ENCODE data around the gene RIIAD1. TPM values are rescaled to one million over a fixed set of nuclear protein-coding genes. Genes with fewer than 3 reads are reported as not detected.

Gene RIIAD1
- total and polyA plus RNA-seq, 9 donors: 0.59 to 3.4 (median 1.5) TPM; not detected in 1

GRCh38 chr1:151693057-151693651 is 28.2 kb upstream of the RIIAD1 start:
- no peaks in the 10 kb centered on the region for H3K9me3 ChIP-seq (replicated peaks; ENCODE audit: control insufficient read depth, low read depth, low read length)
- 86% methylated on average over 1 of the region's 4 CpGs for WGBS (ENCODE audit: insufficient coverage)
- DNase-seq: peak; percentile 50
- no peaks in the 10 kb centered on the region for H3K4me1 ChIP-seq (ENCODE audit: control insufficient read depth, insufficient read depth, low read length)
- H3K4me3 ChIP-seq (ENCODE audit: low read length): no peak overlapping the region
- H3K27me3 ChIP-seq (ENCODE audit: control insufficient read depth, insufficient read depth, low read length): no peaks in the 10 kb centered on the region
- H3K27ac ChIP-seq (ENCODE audit: low read length): no peak overlapping the region
- H3K36me3 ChIP-seq (ENCODE audit: control insufficient read depth, insufficient read depth, low read length): peaks cover 51% of the 10 kb centered on the region

GRCh38 chr1:151701515-151701914 is 19.8 kb upstream of the RIIAD1 start:
- Histone ChIP-seq H3K27ac (ENCODE audit: low read length) (no peak overlapping the region), H3K4me1 (ENCODE audit: control insufficient read depth, insufficient read depth, low read length) (peaks cover 3% of the 10 kb centered on the region), H3K9me3 (replicated peaks; ENCODE audit: control insufficient read depth, low read depth, low read length) (no peaks in the 10 kb centered on the region), H3K27me3 (ENCODE audit: control insufficient read depth, insufficient read depth, low read length) (no peaks in the 10 kb centered on the region), H3K36me3 (ENCODE audit: control insufficient read depth, insufficient read depth, low read length) (peaks cover 47% of the 10 kb centered on the region), H3K4me3 (ENCODE audit: low read length) (no peak overlapping the region)
- no peak for DNase-seq
- WGBS (ENCODE audit: insufficient coverage): 100% methylated on average over 1 of the region's 5 CpGs

- Histone ChIP-seq H3K36me3 (ENCODE audit: control insufficient read depth, insufficient read depth, low read length) (peaks cover 35% of the 10 kb centered on the region), H3K27ac (ENCODE audit: low read length) (no peak overlapping the region), H3K9me3 (replicated peaks; ENCODE audit: control insufficient read depth, low read depth, low read length) (no peaks in the 10 kb centered on the region), H3K4me1 (ENCODE audit: control insufficient read depth, insufficient read depth, low read length) (peaks cover 3% of the 10 kb centered on the region), H3K27me3 (ENCODE audit: control insufficient read depth, insufficient read depth, low read length) (no peaks in the 10 kb centered on the region), H3K4me3 (ENCODE audit: low read length) (no peak overlapping the region)
- WGBS (ENCODE audit: insufficient coverage): 37% methylated on average over 5 of the region's 8 CpGs
- DNase-seq: no peak
Measured at GRCh38 chr1:151702936-151703335, 18.4 kb upstream of the RIIAD1 start.

GRCh38 chr1:151703813-151704212 is 17.5 kb upstream of the RIIAD1 start:
- Histone ChIP-seq H3K4me3 (ENCODE audit: low read length) (no peak overlapping the region), H3K27ac (ENCODE audit: low read length) (no peak overlapping the region), H3K27me3 (ENCODE audit: control insufficient read depth, insufficient read depth, low read length) (peaks cover under 1% of the 10 kb centered on the region), H3K36me3 (ENCODE audit: control insufficient read depth, insufficient read depth, low read length) (peaks cover 27% of the 10 kb centered on the region), H3K9me3 (replicated peaks; ENCODE audit: control insufficient read depth, low read depth, low read length) (no peaks in the 10 kb centered on the region), H3K4me1 (ENCODE audit: control insufficient read depth, insufficient read depth, low read length) (peaks cover 3% of the 10 kb centered on the region)
- WGBS (ENCODE audit: insufficient coverage): 37% methylated on average over 2 of the region's 17 CpGs
- DNase-seq: no peak

- H3K4me1 ChIP-seq (ENCODE audit: control insufficient read depth, insufficient read depth, low read length): peaks cover 3% of the 10 kb centered on the region
- H3K4me3 ChIP-seq (ENCODE audit: low read length): no peak overlapping the region
- peaks cover 4% of the 10 kb centered on the region for H3K27me3 ChIP-seq (ENCODE audit: control insufficient read depth, insufficient read depth, low read length)
- no CpG with 5 or more reads among the region's 4 CpGs for WGBS (ENCODE audit: insufficient coverage)
- H3K27ac ChIP-seq (ENCODE audit: low read length): no peak overlapping the region
- H3K36me3 ChIP-seq (ENCODE audit: control insufficient read depth, insufficient read depth, low read length): peaks cover 24% of the 10 kb centered on the region
- H3K9me3 ChIP-seq (replicated peaks; ENCODE audit: control insufficient read depth, low read depth, low read length): no peaks in the 10 kb centered on the region
- no peak for DNase-seq
Measured at GRCh38 chr1:151704246-151704645, 17.1 kb upstream of the RIIAD1 start.

- no peak overlapping the region for H3K27ac ChIP-seq (ENCODE audit: low read length)
- H3K4me3 ChIP-seq (ENCODE audit: low read length): no peak overlapping the region
- peaks cover 4% of the 10 kb centered on the region for H3K27me3 ChIP-seq (ENCODE audit: control insufficient read depth, insufficient read depth, low read length)
- 80% methylated on average over 5 of the region's 7 CpGs for WGBS (ENCODE audit: insufficient coverage)
- H3K4me1 ChIP-seq (ENCODE audit: control insufficient read depth, insufficient read depth, low read length): peaks cover 3% of the 10 kb centered on the region
- peaks cover 15% of the 10 kb centered on the region for H3K36me3 ChIP-seq (ENCODE audit: control insufficient read depth, insufficient read depth, low read length)
- no peak for DNase-seq
- H3K9me3 ChIP-seq (replicated peaks; ENCODE audit: control insufficient read depth, low read depth, low read length): no peaks in the 10 kb centered on the region
Measured at GRCh38 chr1:151705146-151705545, 16.2 kb upstream of the RIIAD1 start.

GRCh38 chr1:151705753-151706463 is 15.4 kb upstream of the RIIAD1 start:
- peaks cover 3% of the 10 kb centered on the region for H3K4me1 ChIP-seq (ENCODE audit: control insufficient read depth, insufficient read depth, low read length)
- DNase-seq: no peak
- no peaks in the 10 kb centered on the region for H3K9me3 ChIP-seq (replicated peaks; ENCODE audit: control insufficient read depth, low read depth, low read length)
- no peak overlapping the region for H3K4me3 ChIP-seq (ENCODE audit: low read length)
- H3K27me3 ChIP-seq (ENCODE audit: control insufficient read depth, insufficient read depth, low read length): peaks cover 4% of the 10 kb centered on the region
- H3K36me3 ChIP-seq (ENCODE audit: control insufficient read depth, insufficient read depth, low read length): peaks cover 13% of the 10 kb centered on the region
- WGBS (ENCODE audit: insufficient coverage): 51% methylated on average over 6 of the region's 11 CpGs
- H3K27ac ChIP-seq (ENCODE audit: low read length): no peak overlapping the region

- 67% methylated on average over 20 of the region's 21 CpGs for WGBS (ENCODE audit: insufficient coverage)
- no peak for DNase-seq
- H3K27me3 ChIP-seq (ENCODE audit: control insufficient read depth, insufficient read depth, low read length): peaks cover 4% of the 10 kb centered on the region
Measured at GRCh38 chr1:151706464-151707415, 14.6 kb upstream of the RIIAD1 start.

GRCh38 chr1:151707541-151708065 is 13.7 kb upstream of the RIIAD1 start:
- H3K9me3 ChIP-seq (replicated peaks; ENCODE audit: control insufficient read depth, low read depth, low read length): no peaks in the 10 kb centered on the region
- H3K4me1 ChIP-seq (ENCODE audit: control insufficient read depth, insufficient read depth, low read length): peaks cover 3% of the 10 kb centered on the region
- no peak overlapping the region for H3K4me3 ChIP-seq (ENCODE audit: low read length)
- WGBS (ENCODE audit: insufficient coverage): 81% methylated on average over 13 of the region's 15 CpGs
- H3K27me3 ChIP-seq (ENCODE audit: control insufficient read depth, insufficient read depth, low read length): peaks cover 4% of the 10 kb centered on the region
- no peaks in the 10 kb centered on the region for H3K36me3 ChIP-seq (ENCODE audit: control insufficient read depth, insufficient read depth, low read length)
- H3K27ac ChIP-seq (ENCODE audit: low read length): no peak overlapping the region
- DNase-seq: no peak

More at GRCh38 chr1:151706464-151707415, 14.6 kb upstream of the RIIAD1 start:
- H3K27ac ChIP-seq (ENCODE audit: low read length): no peak overlapping the region
- peaks cover 3% of the 10 kb centered on the region for H3K4me1 ChIP-seq (ENCODE audit: control insufficient read depth, insufficient read depth, low read length)
- H3K4me3 ChIP-seq (ENCODE audit: low read length): no peak overlapping the region
- H3K9me3 ChIP-seq (replicated peaks; ENCODE audit: control insufficient read depth, low read depth, low read length): no peaks in the 10 kb centered on the region
- H3K36me3 ChIP-seq (ENCODE audit: control insufficient read depth, insufficient read depth, low read length): peaks cover 4% of the 10 kb centered on the region

- H3K4me3 ChIP-seq (ENCODE audit: low read length): no peak overlapping the region
- H3K27me3 ChIP-seq (ENCODE audit: control insufficient read depth, insufficient read depth, low read length): peaks cover 6% of the 10 kb centered on the region
- no peak overlapping the region for H3K27ac ChIP-seq (ENCODE audit: low read length)
- WGBS (ENCODE audit: insufficient coverage): 76% methylated on average over 14 of the region's 15 CpGs
- DNase-seq: no peak
- H3K36me3 ChIP-seq (ENCODE audit: control insufficient read depth, insufficient read depth, low read length): no peaks in the 10 kb centered on the region
- H3K9me3 ChIP-seq (replicated peaks; ENCODE audit: control insufficient read depth, low read depth, low read length): no peaks in the 10 kb centered on the region
- peaks cover 3% of the 10 kb centered on the region for H3K4me1 ChIP-seq (ENCODE audit: control insufficient read depth, insufficient read depth, low read length)
Measured at GRCh38 chr1:151708891-151709290, 12.4 kb upstream of the RIIAD1 start.
